Liver (tissue), 9 donors: ENCODE results near the gene CHD3. TPM values are rescaled to one million over a fixed set of nuclear protein-coding genes. Genes with fewer than 3 reads are reported as not detected.

Source experiments
- DNase-seq: peaks from one replicate; pipeline ENCODE4 v3.0.0-alpha.2; 2017; ENCODE audit warnings: low spot score
- H3K27ac ChIP-seq, 2 donors: one replicate each; pipeline ENCODE4 v1.7.0; 2013; ENCODE audit warnings: inconsistent platforms in 2 of 2, low read length in 2 of 2, control low read depth in 1 of 2, low read depth in 1 of 2, mild to moderate bottlenecking in 1 of 2
- H3K27me3 ChIP-seq, 4 donors: one replicate each; pipeline versions ENCODE4 v1.6.1 to v1.7.0; 2013; ENCODE audit warnings: low read length in 3 of 4, inconsistent platforms in 1 of 4, mild to moderate bottlenecking in 1 of 4, moderate library complexity in 1 of 4; ENCODE audit not compliant: control insufficient read depth in 4 of 4, insufficient read depth in 4 of 4
- H3K36me3 ChIP-seq, 4 donors: one replicate each; pipeline versions ENCODE4 v1.6.1 to v1.7.0; 2013; ENCODE audit warnings: low read length in 3 of 4, mild to moderate bottlenecking in 3 of 4, low read depth in 1 of 4, moderate library complexity in 1 of 4; ENCODE audit not compliant: control insufficient read depth in 4 of 4, insufficient read depth in 3 of 4
- H3K4me1 ChIP-seq, 4 donors: one replicate each; pipeline versions ENCODE4 v1.6.1 to v1.7.0; 2013; ENCODE audit warnings: low read length in 3 of 4, mild to moderate bottlenecking in 3 of 4, moderate library complexity in 1 of 4; ENCODE audit not compliant: control insufficient read depth in 4 of 4, insufficient read depth in 4 of 4
- H3K4me3 ChIP-seq, 3 donors: one replicate each; pipeline versions ENCODE4 v1.6.1 to v1.7.0; 2013; ENCODE audit warnings: low read length in 3 of 3, control low read depth in 1 of 3, low read depth in 1 of 3, mild to moderate bottlenecking in 1 of 3
- H3K9ac ChIP-seq, 2 donors: one replicate each; pipeline ENCODE4 v1.7.0; 2013; ENCODE audit warnings: low read length in 2 of 2, mild to moderate bottlenecking in 2 of 2, moderate library complexity in 2 of 2, control low read depth in 1 of 2, low read depth in 1 of 2
- H3K9me3 ChIP-seq, 4 donors: one replicate each; pipeline versions ENCODE4 v1.6.1 to v1.7.0; 2013; ENCODE audit warnings: low read length in 3 of 4; ENCODE audit not compliant: control insufficient read depth in 4 of 4
- EGR1 ChIP-seq, 2 donors: IDR thresholded peaks; 2 replicates each; pipeline ENCODE4 v1.6.1; 2016 to 2018; ENCODE audit warnings: antibody characterized with exemption in 2 of 2, low read depth in 2 of 2
- FOXA2 ChIP-seq: IDR thresholded peaks from 2 replicates; pipeline ENCODE4 v1.6.1; 2016; ENCODE audit warnings: antibody characterized with exemption
- GABPA ChIP-seq, 2 donors: IDR thresholded peaks in 1 of 2; conservative IDR thresholded peaks in 1 of 2; 2 replicates each; pipeline ENCODE4 v1.6.1; 2016; ENCODE audit warnings: antibody characterized with exemption in 2 of 2, mild to moderate bottlenecking in 1 of 2, moderate library complexity in 1 of 2
- HNF4A ChIP-seq, 2 donors: conservative IDR thresholded peaks; 2 replicates each; pipeline ENCODE4 v1.6.1; 2016; ENCODE audit warnings: antibody characterized with exemption in 2 of 2, mild to moderate bottlenecking in 2 of 2
- JUND ChIP-seq, 2 donors: IDR thresholded peaks; 2 replicates each; pipeline ENCODE4 v1.6.1; 2016; ENCODE audit warnings: antibody characterized with exemption in 2 of 2
- NR2F2 ChIP-seq: IDR thresholded peaks from 2 replicates; pipeline ENCODE4 v1.6.1; 2016; ENCODE audit warnings: antibody characterized with exemption
- RAD21 ChIP-seq, 2 donors: IDR thresholded peaks; 2 replicates each; pipeline ENCODE4 v1.6.1; 2016; ENCODE audit warnings: antibody characterized with exemption in 2 of 2, mild to moderate bottlenecking in 2 of 2
- RXRA ChIP-seq, 2 donors: IDR thresholded peaks; 2 replicates each; pipeline ENCODE4 v1.6.1; 2017 to 2018; ENCODE audit warnings: antibody characterized with exemption in 2 of 2, mild to moderate bottlenecking in 1 of 2
- SP1 ChIP-seq: IDR thresholded peaks from 2 replicates; pipeline ENCODE4 v1.6.1; 2018; ENCODE audit warnings: antibody characterized with exemption, mild to moderate bottlenecking
- YY1 ChIP-seq: IDR thresholded peaks from 2 replicates; pipeline ENCODE4 v1.6.1; 2016; ENCODE audit warnings: antibody characterized with exemption, mild to moderate bottlenecking
- ZBTB33 ChIP-seq: IDR thresholded peaks from 2 replicates; pipeline ENCODE4 v1.6.1; 2016; ENCODE audit warnings: antibody characterized with exemption
- WGBS: extraction: QIAGEN DNeasy Blood & Tissue Kit; methylation state at CpG from one replicate; pipeline ENCODE4 v1.1.7; 2013; 5-methylcytosine and 5-hydroxymethylcytosine counted together
- polyA plus RNA-seq, 2 donors: library from polyadenylated mRNA; stranded (reverse) in 1 of 2; unstranded in 1 of 2; fragments of 200-250 nt in 1 of 2; fragments of >200 nt in 1 of 2; fragmentation: Nextera tagmentation in 1 of 2; extraction: Ambion mirVana in 1 of 2; gene quantifications; one replicate each; pipeline versions ENCODE4 v1.2.1 to v1.2.3, GENCODE V29; 2013 to 2015
- total RNA-seq, 2 donors: library from RNA; depleted of rRNA; stranded (reverse); fragments of >200 nt; gene quantifications; one replicate each; pipeline ENCODE4 v1.2.3, GENCODE V29; 2014
- TF ChIP-seq, protein P1 (sequence below): IDR thresholded peaks from 2 replicates; pipeline ENCODE4 v1.6.1; 2016; ENCODE audit warnings: antibody characterized with exemption
- TF ChIP-seq, protein P2 (sequence below): IDR thresholded peaks from 2 replicates; pipeline ENCODE4 v1.6.1; 2016; ENCODE audit warnings: antibody characterized with exemption
- TF ChIP-seq, protein P3 (sequence below): IDR thresholded peaks from 2 replicates; pipeline ENCODE4 v1.6.1; 2016; ENCODE audit warnings: antibody characterized with exemption, mild to moderate bottlenecking
- donor health status: healthy.
- donor health status: healthy.
- donor health status: healthy.
- donor health status: healthy.
- donor health status: healthy.

The CHD3 gene
- total and polyA plus RNA-seq, 4 donors = 1.9 to 14.4 (median 7.2) TPM

- Histone ChIP-seq H3K9ac (peak overlapping the region in 1 of 2 donors; percentile 64), H3K4me3 (peak overlapping the region; percentile 69 to 91 (median 75)), H3K27ac (peak overlapping the region; percentile 52 to 57), H3K36me3 (peaks cover 0 to 4% (median 2%) of the 10 kb centered on the region in 4 donors), H3K27me3 (no peaks in the 10 kb centered on the region), H3K9me3 (no peaks in the 10 kb centered on the region), H3K4me1 (peaks cover 5 to 27% (median 17%) of the 10 kb centered on the region in 4 donors)
- TF ChIP-seq FOXA2 (no peak), RAD21 (IDR thresholded peaks at IDR 0.05) (no peak)
- DNase-seq = no peak
- WGBS = 45% methylated on average over 20 of the region's 20 CpGs
Observed at GRCh38 chr17:7930841-7931631, 42.4 kb downstream of the CHD3 start.

- peak within 1 kb of the TSS; percentile 8 to 88 for H3K9ac ChIP-seq
- peak; percentile 99 for DNase-seq
- H3K27me3 ChIP-seq = no peaks in the 10 kb centered on the region
- peak within 1 kb of the TSS; percentile 57 to 73 for H3K27ac ChIP-seq
- H3K4me1 ChIP-seq = peaks cover 5 to 27% (median 17%) of the 10 kb centered on the region in 4 donors
- H3K9me3 ChIP-seq = no peaks in the 10 kb centered on the region
- under 1% methylated on average over 55 of the region's 55 CpGs for WGBS
- H3K4me3 ChIP-seq = peak within 1 kb of the TSS; percentile 69 to 95 (median 86)
- peaks cover 0 to 12% (median 9%) of the 10 kb centered on the region in 4 donors for H3K36me3 ChIP-seq
- TF ChIP-seq ZBTB33 (peak; percentile 98), FOXA2 (no peak), JUND (IDR thresholded peaks at IDR 0.05) (peak; percentile 77 to 85), EGR1 (IDR thresholded peaks at IDR 0.05; ENCODE audit: low read depth in 2 of 2) (no peak), SP1 (peak; percentile 75), HNF4A (conservative IDR thresholded peaks at IDR 0.05) (no peak), NR2F2 (no peak), GABPA (IDR thresholded peaks at IDR 0.05 in 1 of 2, conservative IDR thresholded peaks at IDR 0.05 in 1 of 2) (peak; percentile 90 to 95), YY1 (peak; percentile 58), RXRA (IDR thresholded peaks at IDR 0.05) (peak; percentile 25 to 37)
- TF ChIP-seq, protein P1, sequence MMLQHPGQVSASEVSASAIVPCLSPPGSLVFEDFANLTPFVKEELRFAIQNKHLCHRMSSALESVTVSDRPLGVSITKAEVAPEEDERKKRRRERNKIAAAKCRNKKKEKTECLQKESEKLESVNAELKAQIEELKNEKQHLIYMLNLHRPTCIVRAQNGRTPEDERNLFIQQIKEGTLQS = peak; percentile 62
- TF ChIP-seq, protein P2, sequence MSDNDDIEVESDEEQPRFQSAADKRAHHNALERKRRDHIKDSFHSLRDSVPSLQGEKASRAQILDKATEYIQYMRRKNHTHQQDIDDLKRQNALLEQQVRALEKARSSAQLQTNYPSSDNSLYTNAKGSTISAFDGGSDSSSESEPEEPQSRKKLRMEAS = peak; percentile 11
- TF ChIP-seq, protein P3, sequence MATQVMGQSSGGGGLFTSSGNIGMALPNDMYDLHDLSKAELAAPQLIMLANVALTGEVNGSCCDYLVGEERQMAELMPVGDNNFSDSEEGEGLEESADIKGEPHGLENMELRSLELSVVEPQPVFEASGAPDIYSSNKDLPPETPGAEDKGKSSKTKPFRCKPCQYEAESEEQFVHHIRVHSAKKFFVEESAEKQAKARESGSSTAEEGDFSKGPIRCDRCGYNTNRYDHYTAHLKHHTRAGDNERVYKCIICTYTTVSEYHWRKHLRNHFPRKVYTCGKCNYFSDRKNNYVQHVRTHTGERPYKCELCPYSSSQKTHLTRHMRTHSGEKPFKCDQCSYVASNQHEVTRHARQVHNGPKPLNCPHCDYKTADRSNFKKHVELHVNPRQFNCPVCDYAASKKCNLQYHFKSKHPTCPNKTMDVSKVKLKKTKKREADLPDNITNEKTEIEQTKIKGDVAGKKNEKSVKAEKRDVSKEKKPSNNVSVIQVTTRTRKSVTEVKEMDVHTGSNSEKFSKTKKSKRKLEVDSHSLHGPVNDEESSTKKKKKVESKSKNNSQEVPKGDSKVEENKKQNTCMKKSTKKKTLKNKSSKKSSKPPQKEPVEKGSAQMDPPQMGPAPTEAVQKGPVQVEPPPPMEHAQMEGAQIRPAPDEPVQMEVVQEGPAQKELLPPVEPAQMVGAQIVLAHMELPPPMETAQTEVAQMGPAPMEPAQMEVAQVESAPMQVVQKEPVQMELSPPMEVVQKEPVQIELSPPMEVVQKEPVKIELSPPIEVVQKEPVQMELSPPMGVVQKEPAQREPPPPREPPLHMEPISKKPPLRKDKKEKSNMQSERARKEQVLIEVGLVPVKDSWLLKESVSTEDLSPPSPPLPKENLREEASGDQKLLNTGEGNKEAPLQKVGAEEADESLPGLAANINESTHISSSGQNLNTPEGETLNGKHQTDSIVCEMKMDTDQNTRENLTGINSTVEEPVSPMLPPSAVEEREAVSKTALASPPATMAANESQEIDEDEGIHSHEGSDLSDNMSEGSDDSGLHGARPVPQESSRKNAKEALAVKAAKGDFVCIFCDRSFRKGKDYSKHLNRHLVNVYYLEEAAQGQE = peak; percentile 44
Observed at GRCh38 chr17:7931709-7932482, 43.3 kb downstream of the CHD3 start, which contains the start of the genes CNTROB and TRAPPC1. CNTROB (plus strand) TSS chr17:7932206; CDS start chr17:7933080, 874 bp downstream. TRAPPC1 (minus strand) TSS chr17:7931946; CDS start chr17:7931829, 117 bp downstream.
